Trophoblast cell (in vitro differentiated cells and primary cell): ENCODE results near the gene C16orf92.

Source experiments
- DNase-seq, 2 donors: peaks; one replicate each; pipeline ENCODE4 v3.0.0-alpha.2; 2016
- H2AFZ ChIP-seq: 2 replicates; pipeline ENCODE4 v1.6.1; 2013; ENCODE audit warnings: low read length, moderate library complexity, mild to moderate bottlenecking; ENCODE audit not compliant: insufficient read depth, poor library complexity
- H2AK5ac ChIP-seq: 2 replicates; pipeline ENCODE4 v1.6.1; 2013; ENCODE audit warnings: mild to moderate bottlenecking, low read length
- H2BK120ac ChIP-seq: 2 replicates; pipeline ENCODE4 v1.6.1; 2013; ENCODE audit warnings: low read length, mild to moderate bottlenecking, moderate library complexity; ENCODE audit not compliant: insufficient read depth, poor library complexity
- H2BK12ac ChIP-seq: 2 replicates; pipeline ENCODE4 v1.6.1; 2013; ENCODE audit warnings: mild to moderate bottlenecking, low read length, moderate library complexity
- H2BK5ac ChIP-seq: 2 replicates; pipeline ENCODE4 v1.6.1; 2013; ENCODE audit warnings: low read length, low read depth, moderate library complexity, mild to moderate bottlenecking; ENCODE audit not compliant: poor library complexity
- H3K14ac ChIP-seq: 2 replicates; pipeline ENCODE4 v1.6.1; 2013; ENCODE audit warnings: mild to moderate bottlenecking, low read length
- H3K18ac ChIP-seq: 2 replicates; pipeline ENCODE4 v1.6.1; 2013; ENCODE audit warnings: mild to moderate bottlenecking, low read length
- H3K23ac ChIP-seq: 2 replicates; pipeline ENCODE4 v1.6.1; 2013; ENCODE audit warnings: low read length
- H3K27ac ChIP-seq: 2 replicates; pipeline ENCODE4 v1.5.1; 2013; ENCODE audit warnings: low read depth, mild to moderate bottlenecking, inconsistent platforms, low read length, moderate library complexity
- H3K27me3 ChIP-seq: 2 replicates; pipeline ENCODE4 v1.6.1; 2013; ENCODE audit warnings: inconsistent platforms, mild to moderate bottlenecking, low read length, moderate library complexity; ENCODE audit not compliant: insufficient read depth
- H3K36me3 ChIP-seq, 2 experiments: 1 replicate in 1 of 2; 2 replicates in 1 of 2; pipeline ENCODE4 v1.6.1; 2013; ENCODE audit warnings: low read length in 2 of 2, mild to moderate bottlenecking in 2 of 2, moderate library complexity in 1 of 2; ENCODE audit not compliant: insufficient read depth in 2 of 2, control insufficient read depth in 1 of 2
- H3K4ac ChIP-seq: 2 replicates; pipeline ENCODE4 v1.6.1; 2013; ENCODE audit warnings: low read depth, mild to moderate bottlenecking, low read length, moderate library complexity
- H3K4me1 ChIP-seq, 2 experiments: 1 replicate in 1 of 2; 2 replicates in 1 of 2; pipeline ENCODE4 v1.6.1; 2013; ENCODE audit warnings: low read length in 2 of 2, mild to moderate bottlenecking in 2 of 2, moderate library complexity in 1 of 2; ENCODE audit not compliant: insufficient read depth in 2 of 2, control insufficient read depth in 1 of 2
- H3K4me2 ChIP-seq: 2 replicates; pipeline ENCODE4 v1.6.1; 2013; ENCODE audit warnings: inconsistent platforms, mild to moderate bottlenecking, low read length, moderate library complexity
- H3K4me3 ChIP-seq: 2 replicates; pipeline ENCODE4 v1.5.1; 2013; ENCODE audit warnings: mild to moderate bottlenecking, low read depth, low read length, inconsistent platforms
- H3K79me1 ChIP-seq: one replicate; pipeline ENCODE4 v1.6.1; 2013; ENCODE audit warnings: low read length
- H3K79me2 ChIP-seq: 2 replicates; pipeline ENCODE4 v1.6.1; 2013; ENCODE audit warnings: low read length, mild to moderate bottlenecking; ENCODE audit not compliant: control insufficient read depth, insufficient read depth, poor library complexity
- H3K9ac ChIP-seq: 2 replicates; pipeline ENCODE4 v1.6.1; 2013; ENCODE audit warnings: mild to moderate bottlenecking, low read length
- H3K9me3 ChIP-seq: 2 replicates; pipeline ENCODE4 v1.6.1; 2013; ENCODE audit warnings: low read depth, mild to moderate bottlenecking, control low read depth, inconsistent platforms, low read length; ENCODE audit not compliant: insufficient read depth
- H4K12ac ChIP-seq: 2 replicates; pipeline ENCODE4 v1.6.1; 2013; ENCODE audit warnings: low read depth, mild to moderate bottlenecking, low read length, moderate library complexity
- H4K8ac ChIP-seq: 2 replicates; pipeline ENCODE4 v1.6.1; 2013; ENCODE audit warnings: low read depth, mild to moderate bottlenecking, low read length, moderate library complexity
- H4K91ac ChIP-seq: one replicate; pipeline ENCODE4 v1.6.1; 2013; ENCODE audit warnings: low read depth, mild to moderate bottlenecking, low read length, moderate library complexity
- WGBS: extraction: QIAGEN DNeasy Blood & Tissue Kit; methylation state at CpG from one replicate; pipeline ENCODE4 v1.1.7; 2013; ENCODE audit warnings: missing lambda C conversion rate; ENCODE audit not compliant: insufficient read length, insufficient coverage; ENCODE audit errors: extremely low coverage; 5-methylcytosine and 5-hydroxymethylcytosine counted together

The C16orf92 gene

DNA sequence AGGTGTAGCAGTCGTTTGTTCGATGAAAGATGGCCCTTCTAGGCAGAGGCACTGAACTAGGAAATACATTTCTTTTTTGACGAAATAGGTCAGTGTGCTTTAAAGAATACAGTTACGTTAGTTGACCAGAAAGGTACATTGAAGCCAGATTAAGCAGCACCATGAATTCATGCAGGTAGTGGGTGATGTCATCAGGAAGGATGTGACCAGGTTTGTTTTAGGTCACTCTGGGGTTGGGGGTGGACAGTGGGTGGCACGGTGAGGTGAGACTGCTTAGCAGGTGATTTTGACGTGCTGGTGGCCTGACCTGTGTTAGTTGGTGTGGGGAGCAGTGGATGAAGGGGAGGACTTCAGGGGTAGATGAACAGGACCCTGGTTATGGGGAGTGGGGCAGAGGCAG is 23.4 kb upstream of the C16orf92 start:
- H3K36me3 ChIP-seq = peaks cover 34 to 39% of the 10 kb centered on the region in 2 experiments
- no peak overlapping the region for H2AK5ac ChIP-seq
- no peak for DNase-seq
- no peak overlapping the region for H2AFZ ChIP-seq
- no peak overlapping the region for H4K12ac ChIP-seq
- no peak overlapping the region for H3K4me3 ChIP-seq
- no peak overlapping the region for H3K18ac ChIP-seq
- no peak overlapping the region for H2BK5ac ChIP-seq
- H3K14ac ChIP-seq = no peak overlapping the region
- no peak overlapping the region for H4K8ac ChIP-seq
- WGBS = no CpG with 5 or more reads among the region's 6 CpGs
- H3K79me2 ChIP-seq = peaks cover 7% of the 10 kb centered on the region
- H2BK120ac ChIP-seq = no peak overlapping the region
- H3K79me1 ChIP-seq = peaks cover 11% of the 10 kb centered on the region
- H3K27me3 ChIP-seq = no peaks in the 10 kb centered on the region
- no peaks in the 10 kb centered on the region for H3K9me3 ChIP-seq
- no peak overlapping the region for H2BK12ac ChIP-seq
- peaks cover 8 to 9% of the 10 kb centered on the region in 2 experiments for H3K4me1 ChIP-seq
- no peak overlapping the region for H3K27ac ChIP-seq
- no peak overlapping the region for H4K91ac ChIP-seq
- H3K4ac ChIP-seq = no peak overlapping the region
- no peak overlapping the region for H3K4me2 ChIP-seq
- no peak overlapping the region for H3K9ac ChIP-seq
- H3K23ac ChIP-seq = no peak overlapping the region

DNA sequence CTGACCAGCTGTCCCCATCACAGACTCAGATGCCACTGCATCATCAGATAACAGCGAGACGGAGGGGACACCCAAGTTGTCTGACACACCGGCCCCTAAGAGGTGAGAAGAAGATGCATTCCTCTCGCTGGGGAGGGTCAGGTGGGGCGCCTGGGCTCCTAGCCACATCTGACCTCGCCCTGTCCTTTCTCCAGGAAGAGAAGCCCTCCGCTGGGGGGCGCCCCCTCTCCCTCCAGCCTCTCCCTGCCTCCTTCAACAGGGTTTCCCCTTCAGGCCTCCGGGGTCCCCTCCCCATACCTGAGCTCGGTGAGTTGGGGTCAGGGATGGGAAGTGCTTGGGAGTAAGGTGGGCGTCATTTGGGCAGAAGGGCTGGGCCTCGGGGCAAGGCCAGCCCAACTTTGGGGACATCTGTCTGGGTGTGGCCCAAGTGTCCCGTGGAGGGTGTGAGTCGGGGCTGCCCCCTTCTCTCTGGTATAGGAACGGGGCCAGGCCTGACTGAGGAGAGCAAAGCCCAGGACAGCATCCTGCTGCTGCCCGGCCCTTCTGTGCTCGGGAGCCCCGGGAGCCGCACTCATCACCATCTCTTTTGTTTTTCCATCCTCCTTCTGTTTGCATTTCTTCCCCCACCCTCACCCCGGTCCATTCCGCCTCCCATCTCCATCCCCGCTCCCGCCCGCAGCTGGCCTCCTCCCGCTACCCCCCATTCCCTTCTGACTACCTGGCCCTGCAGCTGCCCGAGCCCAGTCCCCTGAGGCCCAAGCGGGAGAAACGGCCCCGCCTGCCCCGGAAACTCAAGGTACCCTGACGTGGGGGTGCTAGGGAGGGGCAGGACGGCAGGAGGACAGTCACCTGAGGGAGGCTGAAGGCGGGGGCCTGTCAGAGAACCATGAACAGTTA is 22.0 kb upstream of the C16orf92 start:
- Histone ChIP-seq H2BK5ac (no peak overlapping the region), H3K14ac (no peak overlapping the region), H3K4me2 (no peak overlapping the region), H3K79me2 (peaks cover 7% of the 10 kb centered on the region), H2BK12ac (no peak overlapping the region), H2BK120ac (no peak overlapping the region), H3K18ac (no peak overlapping the region), H3K27ac (no peak overlapping the region), H4K8ac (no peak overlapping the region), H3K4me1 (peaks cover 4% of the 10 kb centered on the region in 2 experiments), H3K9me3 (no peaks in the 10 kb centered on the region), H2AFZ (no peak overlapping the region), H4K12ac (no peak overlapping the region), H3K23ac (no peak overlapping the region), H3K27me3 (no peaks in the 10 kb centered on the region), H3K36me3 (peaks cover 44 to 46% of the 10 kb centered on the region in 2 experiments), H3K4me3 (no peak overlapping the region), H3K9ac (no peak overlapping the region), H3K79me1 (peaks cover 5% of the 10 kb centered on the region), H2AK5ac (no peak overlapping the region), H3K4ac (no peak overlapping the region), H4K91ac (no peak overlapping the region)
- DNase-seq = no peak
- no CpG with 5 or more reads among the region's 33 CpGs for WGBS

DNA sequence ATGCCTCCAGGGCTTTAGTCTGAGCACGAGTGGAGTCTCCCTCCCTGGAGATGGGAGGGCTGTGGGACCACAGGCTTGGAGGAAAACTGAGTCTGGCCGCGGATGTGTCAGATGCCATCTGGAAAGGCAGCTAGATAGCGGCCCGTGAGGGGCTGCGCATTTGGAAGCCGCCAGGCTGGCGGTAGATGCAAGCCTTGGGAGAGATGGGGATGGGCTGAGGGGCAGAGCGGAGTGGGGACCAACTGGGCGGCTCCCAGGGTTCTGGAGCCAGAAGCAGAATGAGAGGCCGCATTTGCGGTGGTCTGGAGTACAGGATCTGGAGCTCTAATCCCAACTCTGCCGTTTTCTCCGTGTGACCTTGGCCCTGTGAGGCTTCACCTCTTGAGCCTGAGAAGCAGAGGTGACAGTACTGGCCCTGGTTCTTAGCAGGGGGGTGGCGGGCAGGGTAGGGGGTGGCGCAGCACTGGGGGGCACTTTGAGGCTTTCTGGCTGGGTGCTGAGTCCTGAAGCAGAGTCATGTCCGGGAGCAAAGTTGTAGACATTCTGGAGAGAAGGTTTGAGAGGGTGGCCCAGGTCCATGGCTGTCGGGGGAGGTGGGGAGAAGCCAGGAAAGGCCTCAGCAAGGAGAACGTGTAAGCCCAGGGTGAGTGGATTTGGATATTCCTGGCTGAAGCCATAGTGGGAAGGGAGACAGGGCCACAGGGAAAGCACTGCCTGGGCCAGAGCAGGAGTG is 20.2 kb upstream of the C16orf92 start:
- Histone ChIP-seq H3K79me2 (no peaks in the 10 kb centered on the region), H3K9me3 (no peaks in the 10 kb centered on the region), H2AFZ (no peak overlapping the region), H3K18ac (no peak overlapping the region), H4K8ac (no peak overlapping the region), H3K27ac (no peak overlapping the region), H2AK5ac (no peak overlapping the region), H3K4me3 (no peak overlapping the region), H2BK120ac (no peak overlapping the region), H3K36me3 (peaks cover 45 to 48% of the 10 kb centered on the region in 2 experiments), H3K79me1 (no peaks in the 10 kb centered on the region), H3K4ac (no peak overlapping the region), H3K23ac (no peak overlapping the region), H3K27me3 (no peaks in the 10 kb centered on the region), H2BK12ac (no peak overlapping the region), H2BK5ac (no peak overlapping the region), H3K9ac (no peak overlapping the region), H4K12ac (no peak overlapping the region), H3K14ac (no peak overlapping the region), H3K4me1 (no peaks in the 10 kb centered on the region), H4K91ac (no peak overlapping the region), H3K4me2 (no peak overlapping the region)
- WGBS = no CpG with 5 or more reads among the region's 19 CpGs
- no peak for DNase-seq

GRCh38 chr16:30003670-30004423 is 19.2 kb upstream of the C16orf92 start:
- Histone ChIP-seq H3K9me3 (no peaks in the 10 kb centered on the region), H3K23ac (no peak overlapping the region), H3K9ac (no peak overlapping the region), H3K4me3 (no peak overlapping the region), H2BK5ac (no peak overlapping the region), H3K79me1 (no peaks in the 10 kb centered on the region), H2AK5ac (no peak overlapping the region), H2BK120ac (no peak overlapping the region), H3K14ac (no peak overlapping the region), H3K18ac (no peak overlapping the region), H4K8ac (no peak overlapping the region), H2BK12ac (no peak overlapping the region), H3K4me2 (no peak overlapping the region), H2AFZ (no peak overlapping the region), H3K79me2 (no peaks in the 10 kb centered on the region), H3K27me3 (no peaks in the 10 kb centered on the region), H4K12ac (no peak overlapping the region), H4K91ac (no peak overlapping the region), H3K4me1 (no peaks in the 10 kb centered on the region), H3K4ac (no peak overlapping the region), H3K27ac (no peak overlapping the region), H3K36me3 (peaks cover 44 to 48% of the 10 kb centered on the region in 2 experiments)
- no peak for DNase-seq
- no CpG with 5 or more reads among the region's 17 CpGs for WGBS
